ENCODE data around the gene ANKS1B. TPM values are rescaled to one million over a fixed set of nuclear protein-coding genes. Genes with fewer than 3 reads are reported as not detected.

The ANKS1B gene
- total and polyA plus RNA-seq, 4 donors = 0.03 to 3.4 (median 0.53) TPM

GRCh38 chr12:99056186-99056585, 928.5 kb downstream of the ANKS1B start:
- Histone ChIP-seq H3K9me3 (ENCODE audit: control insufficient read depth in 4 of 4, low read length in 3 of 4) (no peaks in the 10 kb centered on the region), H3K9ac (ENCODE audit: low read depth in 1 of 2, low read length in 2 of 2) (no peak overlapping the region), H3K27me3 (ENCODE audit: control insufficient read depth in 4 of 4, insufficient read depth in 4 of 4, low read length in 3 of 4) (no peaks in the 10 kb centered on the region), H3K27ac (ENCODE audit: low read depth in 1 of 2, low read length in 2 of 2) (no peak overlapping the region), H3K4me1 (ENCODE audit: control insufficient read depth in 4 of 4, insufficient read depth in 4 of 4, low read length in 3 of 4) (peaks cover 0 to 6% (median 0%) of the 10 kb centered on the region in 4 donors), H3K4me3 (ENCODE audit: low read depth in 1 of 3, low read length in 3 of 3) (no peak overlapping the region), H3K36me3 (ENCODE audit: control insufficient read depth in 4 of 4, insufficient read depth in 3 of 4, low read depth in 1 of 4, low read length in 3 of 4) (no peaks in the 10 kb centered on the region)
- TF ChIP-seq EGR1 (IDR thresholded peaks at IDR 0.05; ENCODE audit: low read depth in 2 of 2) = no peak
- TF ChIP-seq NR2F2 (IDR thresholded peaks at IDR 0.05) = no peak
- TF ChIP-seq FOXA1 (IDR thresholded peaks at IDR 0.05) = no peak
- no peak for TF ChIP-seq ZBTB33 (IDR thresholded peaks at IDR 0.05)
- no peak for TF ChIP-seq GABPA (IDR thresholded peaks at IDR 0.05 in 1 of 2, conservative IDR thresholded peaks at IDR 0.05 in 1 of 2)
- WGBS = 82% methylated on average over 1 of the region's 1 CpG
- DNase-seq (ENCODE audit: low spot score) = no peak

- peaks cover 0 to 6% (median 0%) of the 10 kb centered on the region in 4 donors for H3K4me1 ChIP-seq (ENCODE audit: control insufficient read depth in 4 of 4, insufficient read depth in 4 of 4, low read length in 3 of 4)
- no peaks in the 10 kb centered on the region for H3K36me3 ChIP-seq (ENCODE audit: control insufficient read depth in 4 of 4, insufficient read depth in 3 of 4, low read depth in 1 of 4, low read length in 3 of 4)
- H3K27ac ChIP-seq (ENCODE audit: low read depth in 1 of 2, low read length in 2 of 2) = no peak overlapping the region
- H3K9ac ChIP-seq (ENCODE audit: low read depth in 1 of 2, low read length in 2 of 2) = no peak overlapping the region
- H3K4me3 ChIP-seq (ENCODE audit: low read depth in 1 of 3, low read length in 3 of 3) = no peak overlapping the region
- TF ChIP-seq ATF3 (IDR thresholded peaks at IDR 0.05) = no peak
- TF ChIP-seq EGR1 (IDR thresholded peaks at IDR 0.05; ENCODE audit: low read depth in 2 of 2) = no peak
- TF ChIP-seq HNF4G (IDR thresholded peaks at IDR 0.05) = no peak
- no peak for TF ChIP-seq ZBTB33 (IDR thresholded peaks at IDR 0.05)
- no peak for TF ChIP-seq CTCF (IDR thresholded peaks at IDR 0.05; ENCODE audit: low read depth, low read length, missing input control)
- no peak for TF ChIP-seq FOXA2 (IDR thresholded peaks at IDR 0.05)
- TF ChIP-seq NR2F2 (IDR thresholded peaks at IDR 0.05) = no peak
- H3K27me3 ChIP-seq (ENCODE audit: control insufficient read depth in 4 of 4, insufficient read depth in 4 of 4, low read length in 3 of 4) = no peaks in the 10 kb centered on the region
- DNase-seq (ENCODE audit: low spot score) = no peak
- no peaks in the 10 kb centered on the region for H3K9me3 ChIP-seq (ENCODE audit: control insufficient read depth in 4 of 4, low read length in 3 of 4)
- 61% methylated on average over 3 of the region's 3 CpGs for WGBS
Observed at GRCh38 chr12:99055299-99055698, 929.4 kb downstream of the ANKS1B start.

GRCh38 chr12:99054601-99055128, 930.1 kb downstream of the ANKS1B start:
- Histone ChIP-seq H3K27me3 (ENCODE audit: control insufficient read depth in 4 of 4, insufficient read depth in 4 of 4, low read length in 3 of 4) (no peaks in the 10 kb centered on the region), H3K4me1 (ENCODE audit: control insufficient read depth in 4 of 4, insufficient read depth in 4 of 4, low read length in 3 of 4) (peaks cover 0 to 6% (median 0%) of the 10 kb centered on the region in 4 donors), H3K27ac (ENCODE audit: low read depth in 1 of 2, low read length in 2 of 2) (no peak overlapping the region), H3K36me3 (ENCODE audit: control insufficient read depth in 4 of 4, insufficient read depth in 3 of 4, low read depth in 1 of 4, low read length in 3 of 4) (no peaks in the 10 kb centered on the region), H3K9ac (ENCODE audit: low read depth in 1 of 2, low read length in 2 of 2) (no peak overlapping the region), H3K4me3 (ENCODE audit: low read depth in 1 of 3, low read length in 3 of 3) (no peak overlapping the region), H3K9me3 (ENCODE audit: control insufficient read depth in 4 of 4, low read length in 3 of 4) (no peaks in the 10 kb centered on the region)
- TF ChIP-seq HNF4A (conservative IDR thresholded peaks at IDR 0.05) = peak in 1 of 2 donors; percentile 22
- TF ChIP-seq CTCF (IDR thresholded peaks at IDR 0.05; ENCODE audit: low read depth, low read length, missing input control) = no peak
- TF ChIP-seq RXRA (IDR thresholded peaks at IDR 0.05) = peak in 1 of 2 donors; percentile 15
- TF ChIP-seq HNF4G (IDR thresholded peaks at IDR 0.05) = no peak
- TF ChIP-seq SP1 (IDR thresholded peaks at IDR 0.05) = no peak
- TF ChIP-seq MAX (IDR thresholded peaks at IDR 0.05) = no peak
- TF ChIP-seq GABPA (IDR thresholded peaks at IDR 0.05 in 1 of 2, conservative IDR thresholded peaks at IDR 0.05 in 1 of 2) = no peak
- no peak for TF ChIP-seq ATF3 (IDR thresholded peaks at IDR 0.05)
- no peak for TF ChIP-seq EGR1 (IDR thresholded peaks at IDR 0.05; ENCODE audit: low read depth in 2 of 2)
- no peak for TF ChIP-seq JUND (IDR thresholded peaks at IDR 0.05)
- no peak for TF ChIP-seq FOXA1 (IDR thresholded peaks at IDR 0.05)
- no peak for TF ChIP-seq YY1 (IDR thresholded peaks at IDR 0.05)
- DNase-seq (ENCODE audit: low spot score) = no peak
- WGBS = 80% methylated on average over 1 of the region's 1 CpG
